GM12892 (cell line): ENCODE results near the gene RRAS2.

ENCODE experiments used
- POLR2A ChIP-seq: IDR thresholded peaks from 2 replicates; pipeline ENCODE4 v1.6.1; 2011; ENCODE audit warnings: low read depth, low read length, control low read depth
- POLR2AphosphoS5 ChIP-seq: IDR thresholded peaks from 2 replicates; pipeline ENCODE4 v1.6.1; 2011; ENCODE audit warnings: low read depth, low read length, control low read depth

GRCh38 chr11:14399087-14399486, 40.1 kb upstream of the RRAS2 start:
- TF ChIP-seq POLR2AphosphoS5 (no peak), POLR2A (no peak)
